ENCODE data around the gene LMO7. TPM values are rescaled to one million over a fixed set of nuclear protein-coding genes. Genes with fewer than 3 reads are reported as not detected.

The LMO7 gene
- total and polyA plus RNA-seq, 5 donors: 152 to 397 (median 297) TPM

DNA sequence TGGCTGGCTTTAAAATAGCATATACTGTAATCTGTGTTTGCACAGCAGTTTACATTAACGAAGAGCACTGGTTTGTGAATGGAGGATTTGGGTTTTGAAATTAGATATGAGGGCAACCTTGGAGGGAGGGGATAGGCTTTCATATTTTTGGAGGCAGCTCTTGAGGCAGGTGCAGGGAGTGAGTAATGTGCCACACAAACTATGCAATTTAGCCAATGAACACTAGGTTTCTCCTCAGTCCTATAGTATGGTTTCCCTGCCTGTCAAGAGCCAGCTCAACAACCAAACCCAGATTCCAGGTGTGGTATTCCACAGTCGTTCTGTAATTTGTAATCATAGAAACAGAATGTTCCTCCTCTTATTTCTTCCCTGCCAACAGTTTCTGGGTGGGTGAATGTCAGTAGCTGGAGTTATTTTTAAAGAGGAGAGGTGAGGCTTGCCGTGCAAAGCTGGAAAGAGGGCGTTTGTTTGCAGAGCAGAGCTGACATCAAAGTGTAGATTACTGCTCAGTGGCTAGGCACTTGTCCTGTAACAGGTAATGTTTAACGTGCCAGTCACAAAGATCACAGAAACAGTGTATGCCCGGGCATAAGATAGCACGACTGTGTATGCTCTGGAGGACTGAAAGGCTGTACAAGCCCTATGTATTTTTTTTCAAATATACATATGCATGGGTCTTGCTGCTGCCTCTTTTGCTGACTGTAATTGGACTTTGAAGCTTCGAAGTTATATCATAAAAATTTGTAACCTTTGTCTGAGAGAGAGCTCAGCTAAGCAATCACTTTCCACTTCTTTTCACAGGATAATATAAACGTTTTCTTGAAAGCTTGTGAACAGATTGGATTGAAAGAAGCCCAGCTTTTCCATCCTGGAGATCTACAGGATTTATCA lies 124.2 kb downstream of the LMO7 start:
- no peak for DNase-seq
- peaks cover 4% of the 10 kb centered on the region for H3K4me1 ChIP-seq (ENCODE audit: control insufficient read depth, insufficient read depth, low read length)
- ATAC-seq: peak; percentile 70 to 76
- intact Hi-C loops (cut with DNase I): loop anchor here in 1 of 4 donors (5.0 kb wide), 1 partner anchor 47 kb away; no protein-coding TSS in a partner anchor
- 33% methylated on average over 9 of the region's 9 CpGs for WGBS
- peak overlapping the region; percentile 78 for H3K4me3 ChIP-seq (ENCODE audit: low read length)
- no peaks in the 10 kb centered on the region for H3K9me3 ChIP-seq (ENCODE audit: control insufficient read depth, low read length)
- no peaks in the 10 kb centered on the region for H3K27me3 ChIP-seq (ENCODE audit: control insufficient read depth, insufficient read depth)
- peak overlapping the region; percentile 83 for H3K27ac ChIP-seq (ENCODE audit: low read length)

DNA sequence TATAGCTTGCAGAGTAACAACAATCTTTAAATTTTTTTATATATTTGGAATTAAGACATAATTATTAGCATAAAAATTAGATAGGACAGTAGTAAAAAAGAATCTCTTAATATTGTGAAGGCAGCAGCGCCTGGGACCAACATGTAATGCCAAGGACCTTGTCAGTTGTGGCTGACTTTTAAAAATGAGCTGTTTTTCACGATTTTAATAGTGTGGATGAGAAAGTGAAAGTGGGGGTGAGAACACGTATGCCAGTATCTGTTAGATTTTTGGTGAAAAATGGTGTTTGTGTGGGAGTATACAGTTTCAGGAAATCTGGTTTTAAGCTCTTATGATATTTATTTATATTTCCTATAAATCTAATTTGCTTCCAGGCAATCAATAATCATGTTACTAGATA lies 125.2 kb downstream of the LMO7 start:
- no peak overlapping the region for H3K27ac ChIP-seq (ENCODE audit: low read length)
- peaks cover 4% of the 10 kb centered on the region for H3K4me1 ChIP-seq (ENCODE audit: control insufficient read depth, insufficient read depth, low read length)
- WGBS: 21% methylated on average over 3 of the region's 3 CpGs
- ATAC-seq: peak in 1 of 2 donors; percentile 15
- H3K27me3 ChIP-seq (ENCODE audit: control insufficient read depth, insufficient read depth): no peaks in the 10 kb centered on the region
- intact Hi-C loops (cut with DNase I): loop anchor here in 1 of 4 donors (5.0 kb wide), 1 partner anchor 46 kb away; no protein-coding TSS in a partner anchor
- DNase-seq: no peak
- H3K9me3 ChIP-seq (ENCODE audit: control insufficient read depth, low read length): no peaks in the 10 kb centered on the region
- H3K4me3 ChIP-seq (ENCODE audit: low read length): peak overlapping the region; percentile 78

- DNase-seq: no peak
- Histone ChIP-seq H3K9me3 (ENCODE audit: control insufficient read depth, low read length) (no peaks in the 10 kb centered on the region), H3K27me3 (ENCODE audit: control insufficient read depth, insufficient read depth) (no peaks in the 10 kb centered on the region), H3K4me1 (ENCODE audit: control insufficient read depth, insufficient read depth, low read length) (peaks cover 4% of the 10 kb centered on the region), H3K4me3 (ENCODE audit: low read length) (peak overlapping the region; percentile 37), H3K27ac (ENCODE audit: low read length) (peak overlapping the region; percentile 61)
- 31% methylated on average over 7 of the region's 7 CpGs for WGBS
- intact Hi-C loops (cut with DNase I): loop anchor here in 1 of 4 donors (5.0 kb wide), 1 partner anchor 45 kb away; no protein-coding TSS in a partner anchor
- ATAC-seq: peak; percentile 38 to 41
These were observed 126.2 kb downstream of the LMO7 start for GRCh38 chr13:75762076-75762937.

DNA sequence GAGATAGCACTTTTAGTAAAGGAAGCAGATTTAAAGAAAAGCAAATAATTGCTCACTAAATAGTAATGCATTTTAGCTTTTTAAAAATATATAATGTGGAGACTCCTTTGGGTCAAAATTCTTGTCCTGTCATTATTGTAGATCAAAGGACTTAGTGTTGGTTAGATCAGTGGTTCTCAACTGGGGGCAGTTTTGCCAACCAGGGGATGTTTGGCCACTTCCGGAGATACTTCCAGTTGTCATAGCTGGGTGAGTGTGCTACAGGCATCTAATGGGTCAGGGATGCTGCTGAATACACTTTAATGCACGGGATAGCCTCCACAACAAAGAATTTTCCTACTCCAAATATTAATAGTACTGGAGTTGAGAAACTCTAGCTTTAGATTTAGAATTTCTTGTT lies 126.8 kb downstream of the LMO7 start:
- peak overlapping the region; percentile 86 for H3K27ac ChIP-seq (ENCODE audit: low read length)
- ATAC-seq (no peak), DNase-seq (no peak)
- H3K27me3 ChIP-seq (ENCODE audit: control insufficient read depth, insufficient read depth): no peaks in the 10 kb centered on the region
- no peaks in the 10 kb centered on the region for H3K9me3 ChIP-seq (ENCODE audit: control insufficient read depth, low read length)
- peak overlapping the region; percentile 37 for H3K4me3 ChIP-seq (ENCODE audit: low read length)
- WGBS: 55% methylated on average over 2 of the region's 2 CpGs
- peaks cover 4% of the 10 kb centered on the region for H3K4me1 ChIP-seq (ENCODE audit: control insufficient read depth, insufficient read depth, low read length)
- intact Hi-C loops (cut with DNase I): loop anchor here in 1 of 4 donors (5.0 kb wide), 1 partner anchor 44 kb away; no protein-coding TSS in a partner anchor

DNA sequence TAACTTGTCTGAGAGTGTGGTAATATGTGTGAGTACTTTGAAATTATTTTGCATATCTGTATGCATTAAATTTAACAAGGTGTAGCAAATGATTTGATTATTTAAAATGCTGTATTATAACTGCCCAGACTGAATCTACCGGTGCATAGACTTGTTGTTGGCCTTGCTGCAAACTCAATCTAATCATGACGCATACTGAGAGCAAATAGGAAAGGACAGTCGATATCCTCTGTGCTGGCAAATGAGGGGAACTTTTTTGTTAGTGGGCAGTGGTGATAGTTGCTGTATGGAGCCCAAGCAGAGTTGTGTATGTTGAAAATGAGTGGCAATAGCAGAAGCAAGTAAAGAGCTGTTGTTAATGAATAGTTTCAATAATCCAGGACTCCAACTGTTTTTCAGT lies 127.4 kb downstream of the LMO7 start:
- Histone ChIP-seq H3K9me3 (ENCODE audit: control insufficient read depth, low read length) (no peaks in the 10 kb centered on the region), H3K27me3 (ENCODE audit: control insufficient read depth, insufficient read depth) (no peaks in the 10 kb centered on the region), H3K4me1 (ENCODE audit: control insufficient read depth, insufficient read depth, low read length) (peaks cover 4% of the 10 kb centered on the region), H3K27ac (ENCODE audit: low read length) (peak overlapping the region; percentile 84), H3K4me3 (ENCODE audit: low read length) (no peak overlapping the region)
- 64% methylated on average over 3 of the region's 3 CpGs for WGBS
- DNase-seq (no peak), ATAC-seq (no peak)
- intact Hi-C loops (cut with DNase I): loop anchor here in 1 of 4 donors (5.0 kb wide), 1 partner anchor 44 kb away; no protein-coding TSS in a partner anchor

- no peak overlapping the region for H3K27ac ChIP-seq (ENCODE audit: low read length)
- H3K9me3 ChIP-seq (ENCODE audit: control insufficient read depth, low read length): no peaks in the 10 kb centered on the region
- peaks cover 4% of the 10 kb centered on the region for H3K4me1 ChIP-seq (ENCODE audit: control insufficient read depth, insufficient read depth, low read length)
- intact Hi-C loops (cut with DNase I): loop anchor here in 1 of 4 donors (5.0 kb wide), 1 partner anchor 43 kb away; no protein-coding TSS in a partner anchor
- 82% methylated on average over 2 of the region's 2 CpGs for WGBS
- no peak overlapping the region for H3K4me3 ChIP-seq (ENCODE audit: low read length)
- no peaks in the 10 kb centered on the region for H3K27me3 ChIP-seq (ENCODE audit: control insufficient read depth, insufficient read depth)
- ATAC-seq: peak in 1 of 2 donors; percentile 16
- no peak for DNase-seq
These were observed 128.3 kb downstream of the LMO7 start for GRCh38 chr13:75764251-75764925.

DNA sequence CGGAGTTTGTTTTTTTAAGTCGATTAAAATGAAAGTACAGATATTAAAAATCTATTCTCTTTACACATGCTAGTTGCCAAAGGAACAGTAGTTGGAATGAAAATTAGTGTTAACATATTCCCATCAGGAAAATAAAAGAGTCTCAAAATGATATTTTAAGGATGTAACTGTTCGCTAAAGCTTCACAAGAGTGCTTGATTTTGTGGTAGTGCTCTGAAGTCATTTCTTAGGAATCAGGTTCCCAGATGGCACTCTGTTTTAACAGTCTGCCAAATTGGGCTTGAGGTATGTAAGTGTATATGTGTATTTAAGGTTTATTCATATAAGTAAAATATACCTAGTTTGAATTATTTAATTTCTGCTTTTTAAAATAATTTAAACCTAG lies 128.8 kb downstream of the LMO7 start:
- H3K4me3 ChIP-seq (ENCODE audit: low read length): no peak overlapping the region
- 57% methylated on average over 3 of the region's 3 CpGs for WGBS
- intact Hi-C loops (cut with DNase I): loop anchor here in 1 of 4 donors (5.0 kb wide), 1 partner anchor 42 kb away; no protein-coding TSS in a partner anchor

DNA sequence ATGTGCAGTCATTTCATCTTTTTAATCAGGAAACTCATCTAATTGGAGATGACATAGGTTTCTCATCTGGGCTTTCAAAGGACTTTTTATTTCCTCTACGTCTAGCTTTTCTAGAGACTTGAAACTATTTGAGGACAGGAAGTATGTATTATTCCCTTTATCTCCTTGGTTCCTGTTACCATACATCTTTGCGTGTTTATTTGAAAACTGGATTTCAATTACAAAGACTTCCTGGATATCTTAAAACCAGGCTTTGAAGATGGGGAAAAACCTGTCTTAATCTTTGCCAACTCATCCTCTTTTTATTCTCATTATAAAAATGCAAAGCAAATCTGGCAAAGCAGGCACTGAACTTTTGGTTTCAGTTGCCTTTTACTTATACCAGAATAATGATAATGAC lies 130.5 kb downstream of the LMO7 start:
- intact Hi-C loops (cut with DNase I): no loop called here
- DNase-seq: no peak
- WGBS: 66% methylated on average over 2 of the region's 2 CpGs
- no peak for ATAC-seq
- Histone ChIP-seq H3K9me3 (ENCODE audit: control insufficient read depth, low read length) (no peaks in the 10 kb centered on the region), H3K27ac (ENCODE audit: low read length) (no peak overlapping the region), H3K4me3 (ENCODE audit: low read length) (no peak overlapping the region), H3K27me3 (ENCODE audit: control insufficient read depth, insufficient read depth) (no peaks in the 10 kb centered on the region), H3K4me1 (ENCODE audit: control insufficient read depth, insufficient read depth, low read length) (peaks cover 2% of the 10 kb centered on the region)

More for the DNA sequence above, 128.8 kb downstream of the LMO7 start:
- DNase-seq (no peak), ATAC-seq (no peak)
- Histone ChIP-seq H3K9me3 (ENCODE audit: control insufficient read depth, low read length) (no peaks in the 10 kb centered on the region), H3K27ac (ENCODE audit: low read length) (no peak overlapping the region), H3K27me3 (ENCODE audit: control insufficient read depth, insufficient read depth) (no peaks in the 10 kb centered on the region), H3K4me1 (ENCODE audit: control insufficient read depth, insufficient read depth, low read length) (peaks cover 4% of the 10 kb centered on the region)

DNA sequence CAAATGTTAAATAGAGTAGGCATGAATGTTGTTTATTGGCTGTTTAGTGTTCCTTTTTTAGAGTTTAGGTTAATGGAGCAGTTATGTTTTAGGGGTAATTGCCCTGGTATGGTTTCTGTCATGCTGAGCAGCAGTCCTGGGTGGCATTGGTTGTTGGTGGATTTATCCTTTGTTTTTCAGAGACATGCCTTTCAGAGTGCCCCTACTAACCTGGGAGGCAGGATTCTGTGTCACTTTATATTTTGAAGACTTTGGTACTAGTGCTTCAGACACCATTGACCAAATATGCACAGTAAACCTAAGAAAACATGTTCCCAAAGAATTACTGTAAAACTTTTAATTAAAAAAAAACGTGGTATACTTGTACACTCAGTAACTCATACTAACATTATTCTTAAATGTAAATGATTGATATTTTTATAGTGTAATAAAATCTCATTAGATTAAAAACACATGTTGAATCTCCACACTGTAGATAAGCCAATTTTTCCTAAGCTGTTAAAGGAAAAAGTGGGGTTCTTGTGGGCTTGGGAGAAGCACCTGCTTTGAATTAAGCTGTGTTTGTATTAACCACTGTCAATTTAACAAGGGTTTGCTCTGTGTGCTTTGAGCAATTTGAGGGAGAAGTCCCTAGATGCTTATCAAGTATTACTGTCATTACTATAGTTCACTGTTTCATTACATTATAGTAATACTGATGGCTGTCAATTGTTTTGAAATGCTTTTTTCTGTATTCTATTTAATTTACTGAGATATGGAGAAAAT lies 133.2 kb downstream of the LMO7 start:
- intact Hi-C loops (cut with DNase I): no loop called here

GRCh38 chr13:75770164-75770563 lies 134.0 kb downstream of the LMO7 start:
- no peaks in the 10 kb centered on the region for H3K4me1 ChIP-seq (ENCODE audit: control insufficient read depth, insufficient read depth, low read length)
- DNase-seq: no peak
- WGBS: 93% methylated on average over 1 of the region's 1 CpG
- H3K4me3 ChIP-seq (ENCODE audit: low read length): no peak overlapping the region
- no peaks in the 10 kb centered on the region for H3K9me3 ChIP-seq (ENCODE audit: control insufficient read depth, low read length)
- H3K27ac ChIP-seq (ENCODE audit: low read length): no peak overlapping the region
- intact Hi-C loops (cut with DNase I): no loop called here
- no peaks in the 10 kb centered on the region for H3K27me3 ChIP-seq (ENCODE audit: control insufficient read depth, insufficient read depth)
- ATAC-seq: no peak

More for the DNA sequence above, 133.2 kb downstream of the LMO7 start:
- Histone ChIP-seq H3K4me3 (ENCODE audit: low read length) (no peak overlapping the region), H3K4me1 (ENCODE audit: control insufficient read depth, insufficient read depth, low read length) (no peaks in the 10 kb centered on the region), H3K9me3 (ENCODE audit: control insufficient read depth, low read length) (no peaks in the 10 kb centered on the region), H3K27ac (ENCODE audit: low read length) (no peak overlapping the region), H3K27me3 (ENCODE audit: control insufficient read depth, insufficient read depth) (no peaks in the 10 kb centered on the region)
- DNase-seq: no peak
- ATAC-seq: no peak
- WGBS: 53% methylated on average over 1 of the region's 1 CpG
